ENCODE measurements around the gene STMP1. TPM values are rescaled to one million over a fixed set of nuclear protein-coding genes. Genes with fewer than 3 reads are reported as not detected.

STMP1 gene
- polyA plus RNA-seq, 2 of the 4 experiments (the other 2 are of a cell fraction), result 33.0 to 35.5 TPM

GRCh38 chr7:135672560-135673359 lies 10.4 kb downstream of the STMP1 start:
- Histone ChIP-seq H3K27ac (no peak overlapping the region), H3K4me1 (peaks cover 3% of the 10 kb centered on the region; the same call in 2 of the 3 replicates), H3K9me3 (no peaks in the 10 kb centered on the region), H3K4me3 (no peak overlapping the region), H3K4me2 (no peak overlapping the region)
- TF ChIP-seq ZSCAN20 (CRISPR knock-in tag; IDR thresholded peaks at IDR 0.05) (no peak), HES2 (IDR thresholded peaks at IDR 0.05) (no peak), ESRRA (IDR thresholded peaks at IDR 0.05; ENCODE audit: borderline replicate concordance, low read length) (no peak), REST (IDR thresholded peaks at IDR 0.05) (no peak), EHMT2 (IDR thresholded peaks at IDR 0.05; ENCODE audit: low read depth) (no peak), KDM5A (IDR thresholded peaks at IDR 0.05) (no peak), JUNB (IDR thresholded peaks at IDR 0.05) (no peak), RAD21 (conservative IDR thresholded peaks at IDR 0.05 in 1 of 2, IDR thresholded peaks at IDR 0.05 in 1 of 2) (peak; percentile 63 to 69), RNF2 (IDR thresholded peaks at IDR 0.05; ENCODE audit: borderline replicate concordance, low read depth) (no peak), POLR2AphosphoS2 (conservative IDR thresholded peaks at IDR 0.05; ENCODE audit: low read length) (no peak), SMC3 (IDR thresholded peaks at IDR 0.05) (peak; percentile 65), CTCF (IDR thresholded peaks at IDR 0.05) (peak; percentile 74)
- 67% methylated on average over 3 of the region's 3 CpGs for WGBS (ENCODE audit: missing lambda C conversion rate)
- FAIRE-seq (no peak), DNase-seq (ENCODE audit: low read depth in 1 of 2, low spot score in 1 of 2) (peak; percentile 61 to 68), ATAC-seq (peak; percentile 85 to 96)
- ChIA-PET POLR2A (interaction anchor here (1.4 to 2.3 kb wide), 2 partner anchors 9 to 10 kb away, joined by 4 to 17 read pairs; partner anchors contain the start of gene STMP1), CTCF (interaction anchor here (0.6 to 6.1 kb wide), 31 partner anchors 8 to 1919 kb away, joined by 3 to 32 read pairs (median 4); partner anchors contain the start of gene STMP1)

- Histone ChIP-seq H3K9me3 (no peaks in the 10 kb centered on the region), H3K27ac (no peak overlapping the region), H3K4me3 (no peak overlapping the region), H3K4me2 (no peak overlapping the region), H3K4me1 (peaks cover 3% of the 10 kb centered on the region; the same call in 2 of the 3 replicates)
- POLR2A ChIA-PET, result interaction anchor here (1.4 to 2.3 kb wide), 2 partner anchors 9 to 10 kb away, joined by 4 to 17 read pairs; partner anchors contain the start of gene STMP1
- 71% methylated on average over 6 of the region's 6 CpGs for WGBS (ENCODE audit: missing lambda C conversion rate)
- ATAC-seq, result no peak
- FAIRE-seq, result no peak
- CTCF ChIA-PET, result interaction anchor here (0.6 to 6.1 kb wide), 26 partner anchors 8 to 1919 kb away, joined by 3 to 32 read pairs (median 4); partner anchors contain the start of gene STMP1
- DNase-seq (ENCODE audit: low read depth in 1 of 2, low spot score in 1 of 2), result no peak
- TF ChIP-seq GATA3 (IDR thresholded peaks at IDR 0.05; ENCODE audit: borderline replicate concordance) (no peak), MAX (IDR thresholded peaks at IDR 0.05) (no peak), FOXS1 (CRISPR knock-in tag; IDR thresholded peaks at IDR 0.05) (no peak), ZSCAN20 (CRISPR knock-in tag; IDR thresholded peaks at IDR 0.05) (no peak), RAD21 (conservative IDR thresholded peaks at IDR 0.05 in 1 of 2, IDR thresholded peaks at IDR 0.05 in 1 of 2) (no peak), RCOR1 (IDR thresholded peaks at IDR 0.05; ENCODE audit: low read depth, low read length) (no peak), SREBF2 (IDR thresholded peaks at IDR 0.05) (no peak), RFX5 (IDR thresholded peaks at IDR 0.05) (no peak), MAFK (IDR thresholded peaks at IDR 0.05; ENCODE audit: partially characterized antibody) (no peak), HOXB5 (CRISPR knock-in tag; IDR thresholded peaks at IDR 0.05) (no peak), REST (IDR thresholded peaks at IDR 0.05) (no peak), ZNF302 (CRISPR knock-in tag; IDR thresholded peaks at IDR 0.05) (no peak), HES2 (IDR thresholded peaks at IDR 0.05) (no peak), EP300 (IDR thresholded peaks at IDR 0.05) (no peak), FOSB (CRISPR knock-in tag; IDR thresholded peaks at IDR 0.05) (no peak), ATOH8 (CRISPR knock-in tag; IDR thresholded peaks at IDR 0.05; ENCODE audit: low read depth) (no peak)
Measured at GRCh38 chr7:135673360-135673706, 11.0 kb downstream of the STMP1 start.

Measured in A549 (cell line).